Neural progenitor cell (in vitro differentiated cells): ENCODE results near the gene MACROD2.

Experiments used
- CTCF ChIP-seq: fragments of 200-600 bp; sonication (generic); IDR thresholded peaks from 2 replicates; pipeline ENCODE4 v1.5.1; 2017; ENCODE audit warnings: antibody characterized with exemption, mild to moderate bottlenecking
- EZH2phosphoT487 ChIP-seq: fragments of 200-600 bp; sonication (generic); IDR thresholded peaks from 2 replicates; pipeline ENCODE4 v1.6.1; 2017; ENCODE audit warnings: antibody characterized with exemption

GRCh38 chr20:15597306-15597705, 1602.0 kb downstream of the MACROD2 start:
- TF ChIP-seq CTCF (no peak), EZH2phosphoT487 (no peak)
